Measurements from ENCODE around the gene METTL21C.
A peak's percentile ranks its signal among the peaks of the same experiment; 100 is the strongest.

METTL21C gene

DNA sequence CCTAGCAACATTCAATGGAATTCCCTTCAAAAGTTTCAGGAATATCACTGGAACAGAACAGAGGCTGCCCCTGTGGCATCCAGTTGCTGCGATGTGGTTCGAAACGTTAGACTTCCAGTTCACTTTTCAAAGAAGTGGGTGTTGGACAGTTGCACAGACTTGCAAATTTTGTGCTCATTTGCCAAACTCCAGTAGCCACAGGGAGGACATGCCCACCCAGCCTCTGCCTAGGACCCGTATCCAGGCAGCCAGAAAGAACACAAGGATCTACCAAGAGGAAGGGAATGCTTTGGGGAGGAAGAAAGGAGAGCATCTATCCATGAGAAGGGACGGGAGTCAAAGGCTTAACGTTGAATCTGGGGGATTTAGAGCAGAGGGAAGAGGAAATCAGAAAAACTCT is at the start of gene METTL21C:
TSS of gene METTL21C (minus strand) at position 108 of the 400 bp plus-strand sequence. CDS start 546 bp downstream, outside the sequence.
- DNase-seq (ENCODE audit: low read depth), result no peak

DNA sequence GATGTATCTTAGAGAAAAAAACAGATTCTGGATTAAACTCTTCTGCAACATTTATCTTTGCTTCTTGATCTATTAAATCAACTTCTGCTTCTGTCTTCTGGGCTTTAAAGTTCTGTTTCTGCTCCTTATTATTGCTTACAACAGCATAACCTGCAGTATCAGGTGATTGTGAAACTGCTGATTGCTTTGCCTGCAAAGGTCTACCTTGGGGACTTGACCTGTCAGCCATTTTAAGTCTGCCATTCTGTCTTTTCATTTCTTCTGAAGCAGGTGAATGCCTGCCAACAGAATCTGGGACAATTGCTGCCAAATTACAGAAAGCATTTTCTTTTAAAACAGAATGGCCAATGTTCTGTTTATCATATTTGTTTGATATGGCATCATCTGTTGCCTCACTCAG is 47.7 kb upstream of the METTL21C start:
- no peak for DNase-seq (ENCODE audit: low read depth)

DNA sequence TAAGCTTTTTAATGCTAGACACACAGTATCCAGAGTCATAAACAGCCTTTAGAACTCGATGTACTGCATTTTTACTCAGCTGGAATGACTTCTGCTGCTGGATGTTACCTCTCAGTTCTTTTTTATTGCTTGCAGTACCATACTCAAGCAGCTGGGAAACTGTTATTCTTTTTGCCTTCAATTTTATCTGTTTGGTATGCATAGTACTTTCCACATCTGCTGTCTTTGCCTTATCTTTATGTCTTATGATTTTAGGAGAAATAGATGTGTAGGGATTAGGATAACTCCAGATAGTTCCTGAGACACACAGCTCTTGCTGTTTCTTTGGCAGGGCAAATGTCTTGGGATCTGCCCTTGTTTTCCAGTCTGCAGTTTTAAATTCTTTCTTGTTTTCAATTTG is 47.3 kb upstream of the METTL21C start:
- no peak for DNase-seq (ENCODE audit: low read depth)

DNA sequence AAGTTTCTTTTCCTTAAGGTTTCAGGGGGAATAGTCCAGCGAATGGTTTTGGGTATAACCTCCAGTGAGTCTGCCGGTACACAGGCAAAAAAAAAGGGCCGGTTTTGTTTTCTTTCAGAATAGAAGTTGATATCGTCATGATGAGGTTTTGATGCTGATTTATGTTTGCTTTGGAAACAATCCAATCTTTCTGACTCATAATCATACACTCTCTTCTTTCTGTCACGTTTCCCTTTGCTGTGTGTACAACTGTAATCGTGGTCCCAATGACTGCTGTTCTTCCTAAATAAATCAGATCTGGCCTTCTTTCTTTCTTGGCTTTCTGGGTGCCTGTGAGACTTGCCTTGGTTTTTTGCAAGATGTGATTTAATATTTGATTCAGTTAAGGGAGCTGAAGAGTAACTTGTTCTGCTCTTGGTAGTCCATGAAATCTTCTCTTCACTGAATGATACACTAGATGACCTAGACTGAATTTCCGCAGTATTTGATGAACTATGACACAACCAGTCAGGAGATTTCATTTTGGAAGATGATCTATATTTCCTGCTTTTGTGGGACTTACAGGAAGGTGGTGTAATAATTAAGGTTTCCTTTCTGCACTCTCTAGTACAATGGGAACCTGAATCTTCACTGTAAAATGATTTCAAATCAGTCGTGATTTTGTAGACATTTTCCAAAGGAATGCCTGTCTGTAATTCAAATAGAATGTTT is 34.9 kb upstream of the METTL21C start:
- peak; percentile 87 for DNase-seq (ENCODE audit: low read depth)

DNA sequence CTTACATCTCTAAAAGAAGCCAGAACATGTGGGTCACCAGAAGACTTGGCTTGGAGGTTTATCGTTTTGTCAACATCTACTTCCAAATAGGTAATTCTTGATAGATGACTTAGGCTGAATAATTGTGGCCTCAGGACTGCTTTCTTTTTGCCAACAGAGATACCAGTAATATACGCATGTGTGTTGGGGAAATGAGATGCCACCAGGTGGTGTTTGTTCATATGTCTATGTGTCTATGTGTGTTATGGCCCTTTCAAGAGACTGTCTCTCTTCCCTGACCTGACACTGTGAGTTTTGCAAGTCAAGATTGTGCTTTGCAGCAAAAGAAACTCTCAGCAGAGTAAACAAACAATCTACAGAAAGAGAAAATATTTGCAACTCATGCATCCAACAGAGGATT is 31.6 kb upstream of the METTL21C start:
- DNase-seq (ENCODE audit: low read depth), result no peak

- peak; percentile 70 for DNase-seq (ENCODE audit: low read depth)
These were observed 30.1 kb upstream of the METTL21C start for GRCh38 chr13:102724923-102725322.

GRCh38 chr13:102721800-102722231 is 27.0 kb upstream of the METTL21C start:
- DNase-seq (ENCODE audit: low read depth), result peak; percentile 55

GRCh38 chr13:102718746-102719145 is 23.9 kb upstream of the METTL21C start:
- no peak for DNase-seq (ENCODE audit: low read depth)

GRCh38 chr13:102715447-102715846 is 20.6 kb upstream of the METTL21C start:
- DNase-seq (ENCODE audit: low read depth), result no peak

- no peak for DNase-seq (ENCODE audit: low read depth)
These were observed 15.4 kb upstream of the METTL21C start for GRCh38 chr13:102710261-102710679.

- DNase-seq (ENCODE audit: low read depth), result no peak
These were observed 14.7 kb upstream of the METTL21C start for GRCh38 chr13:102709536-102709935.

DNA sequence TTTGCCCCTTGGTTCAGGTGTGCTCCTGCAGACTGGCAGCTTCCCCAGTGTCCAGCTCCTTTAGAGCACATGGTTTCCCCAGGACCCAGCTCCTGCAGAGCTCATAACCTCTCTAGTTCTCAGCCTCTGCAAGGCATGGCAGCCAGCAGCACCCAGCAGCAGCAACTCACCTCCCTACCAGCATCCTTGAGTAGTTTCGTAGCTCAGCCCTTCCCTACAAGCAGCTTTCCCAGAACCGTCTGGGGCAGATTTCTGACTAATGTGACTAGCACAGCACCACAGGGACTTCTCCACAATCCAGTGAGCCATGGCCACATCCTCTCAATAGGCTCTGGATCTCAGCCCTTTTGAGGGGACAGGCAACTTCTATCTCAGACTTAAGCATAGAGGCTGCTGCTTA is 14.1 kb upstream of the METTL21C start:
- DNase-seq (ENCODE audit: low read depth), result no peak

GRCh38 chr13:102708211-102708610 is 13.4 kb upstream of the METTL21C start:
- no peak for DNase-seq (ENCODE audit: low read depth)

GRCh38 chr13:102707467-102707866 is 12.6 kb upstream of the METTL21C start:
- peak; percentile 88 for DNase-seq (ENCODE audit: low read depth)

- DNase-seq (ENCODE audit: low read depth), result no peak
These were observed 9.6 kb upstream of the METTL21C start for GRCh38 chr13:102704238-102705058.

GRCh38 chr13:102703726-102704035 is 8.8 kb upstream of the METTL21C start:
- DNase-seq (ENCODE audit: low read depth), result no peak

GRCh38 chr13:102702965-102703725 is 8.3 kb upstream of the METTL21C start:
- DNase-seq (ENCODE audit: low read depth), result peak; percentile 32

DNA sequence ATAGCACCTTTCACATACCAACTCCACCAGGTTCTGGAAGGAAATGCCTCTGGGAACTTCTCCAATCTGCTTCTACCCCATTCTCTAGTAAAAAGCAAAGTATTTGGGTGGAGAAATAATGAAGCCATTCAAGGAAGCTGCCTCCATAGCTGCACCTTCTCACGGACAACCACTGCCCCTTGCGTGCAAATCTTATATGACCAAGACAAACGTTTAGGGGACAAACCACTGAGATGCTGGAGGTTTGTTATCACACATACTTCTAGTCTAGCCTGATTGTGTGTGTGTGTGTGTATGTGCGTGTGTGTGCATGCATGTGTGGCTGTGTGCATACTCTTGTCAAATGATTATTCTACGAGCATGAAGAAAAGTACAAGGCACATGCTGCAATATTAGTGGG is 6.5 kb upstream of the METTL21C start:
- DNase-seq (ENCODE audit: low read depth), result no peak

DNA sequence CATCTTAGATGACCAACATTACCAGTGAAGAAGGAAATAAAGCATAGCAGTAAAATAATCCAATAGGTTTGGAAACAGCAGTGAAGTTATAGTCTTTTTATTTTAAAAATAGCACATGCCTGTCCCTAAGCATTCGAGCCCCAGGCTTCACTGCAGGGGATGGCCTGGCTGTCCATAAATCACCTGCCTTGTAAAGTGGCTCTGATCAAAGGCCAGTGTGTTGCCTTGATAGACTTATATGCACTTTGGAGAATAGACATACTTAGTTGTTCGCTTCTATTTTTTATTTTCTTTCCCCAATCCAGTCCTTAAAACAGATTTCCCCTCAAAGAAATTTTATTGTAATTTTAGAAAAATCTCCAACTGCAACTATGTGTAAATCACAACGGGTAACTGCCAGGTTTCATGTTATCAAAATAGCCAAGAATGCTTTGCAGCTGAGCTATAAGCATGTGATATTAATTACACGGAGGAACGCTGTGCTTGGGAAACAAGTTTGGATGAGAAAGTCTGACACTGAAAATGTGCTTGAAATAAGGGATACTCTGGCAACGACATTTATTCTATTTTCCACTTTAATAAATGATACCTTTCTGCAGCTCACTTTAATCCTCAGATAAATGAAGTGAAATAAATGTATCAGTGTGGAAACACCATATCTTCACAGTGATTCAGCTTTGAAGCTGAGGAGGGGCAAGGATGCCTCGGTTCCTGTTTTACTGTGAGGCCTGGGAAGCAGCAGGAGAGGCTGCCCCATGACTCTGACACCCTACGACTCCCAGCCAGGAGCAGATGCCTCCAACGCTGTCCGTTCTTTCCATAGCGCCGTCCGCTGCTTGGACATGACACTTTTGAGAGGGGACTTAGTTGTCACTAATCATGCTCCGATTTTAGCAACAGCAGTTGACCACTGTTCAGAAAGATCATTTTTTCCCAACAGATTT is 5.5 kb upstream of the METTL21C start:
- DNase-seq (ENCODE audit: low read depth), result no peak

DNA sequence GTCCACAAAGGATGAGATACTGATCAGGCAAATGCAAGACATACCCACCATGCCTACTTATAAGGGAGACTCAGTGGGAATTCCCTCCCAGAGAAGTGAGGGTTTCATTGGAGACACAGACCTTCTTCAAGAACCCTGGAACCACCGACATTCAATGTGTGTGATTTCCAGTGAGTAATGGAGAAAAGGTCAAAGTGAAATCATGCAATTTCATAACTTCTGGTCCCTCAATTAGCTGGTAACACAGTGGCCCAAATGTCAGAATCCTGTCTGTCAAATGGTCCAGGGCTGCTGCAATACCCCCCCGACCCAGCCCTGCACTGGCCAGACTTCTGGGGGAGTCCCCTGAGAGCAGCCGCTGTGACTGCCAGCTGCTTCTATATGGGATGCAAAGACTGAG is 4.7 kb upstream of the METTL21C start:
- no peak for DNase-seq (ENCODE audit: low read depth)

- no peak for DNase-seq (ENCODE audit: low read depth)
These were observed 3.8 kb upstream of the METTL21C start for GRCh38 chr13:102698649-102698980.

All from iris pigment epithelial cell (primary cell).